ENCODE data around the gene TEX51. TPM values are rescaled to one million over a fixed set of nuclear protein-coding genes. Genes with fewer than 3 reads are reported as not detected.

The TEX51 gene
- total RNA-seq, 2 experiments from 2014 or later, result not detected

GRCh38 chr2:126862730-126863129 is 36.0 kb upstream of the TEX51 start:
- Histone ChIP-seq H3K4me2 (ENCODE audit: low read length) (no peak overlapping the region), H3K9me2 (ENCODE audit: insufficient read depth, low read length) (no peaks in the 10 kb centered on the region), H3K4me3 (ENCODE audit: low read depth, low read length, poor library complexity, severe bottlenecking) (no peak overlapping the region), H3K79me2 (ENCODE audit: insufficient read depth, low read depth, low read length) (no peaks in the 10 kb centered on the region), H3K27ac (ENCODE audit: low read depth, low read length, poor library complexity, severe bottlenecking) (no peak overlapping the region), H3K4me1 (ENCODE audit: insufficient read depth, low read length, poor library complexity, severe bottlenecking) (no peaks in the 10 kb centered on the region), H4K20me1 (ENCODE audit: insufficient read depth, low read length) (no peaks in the 10 kb centered on the region), H2AFZ (ENCODE audit: low read length) (no peak overlapping the region), H3K36me3 (ENCODE audit: insufficient read depth, low read length) (no peaks in the 10 kb centered on the region), H3K9me3 (ENCODE audit: low read length) (0 out of 2 replicates have a peak, but pooled peaks cover 4% of the 10 kb centered on the region)
- POLR2A ChIA-PET, result interaction anchor here (1.2 kb wide), 1 partner anchor 13 kb away, joined by 3 read pairs; no protein-coding TSS in a partner anchor
- BruUV-seq (replicated peaks), result no TSS peak
- intact Hi-C loops (cut with micrococcal nuclease; ENCODE audit: unreplicated experiment), result no loop called here
- no peak for DNase-seq (ENCODE audit: low spot score)
- TF ChIP-seq, protein P1, sequence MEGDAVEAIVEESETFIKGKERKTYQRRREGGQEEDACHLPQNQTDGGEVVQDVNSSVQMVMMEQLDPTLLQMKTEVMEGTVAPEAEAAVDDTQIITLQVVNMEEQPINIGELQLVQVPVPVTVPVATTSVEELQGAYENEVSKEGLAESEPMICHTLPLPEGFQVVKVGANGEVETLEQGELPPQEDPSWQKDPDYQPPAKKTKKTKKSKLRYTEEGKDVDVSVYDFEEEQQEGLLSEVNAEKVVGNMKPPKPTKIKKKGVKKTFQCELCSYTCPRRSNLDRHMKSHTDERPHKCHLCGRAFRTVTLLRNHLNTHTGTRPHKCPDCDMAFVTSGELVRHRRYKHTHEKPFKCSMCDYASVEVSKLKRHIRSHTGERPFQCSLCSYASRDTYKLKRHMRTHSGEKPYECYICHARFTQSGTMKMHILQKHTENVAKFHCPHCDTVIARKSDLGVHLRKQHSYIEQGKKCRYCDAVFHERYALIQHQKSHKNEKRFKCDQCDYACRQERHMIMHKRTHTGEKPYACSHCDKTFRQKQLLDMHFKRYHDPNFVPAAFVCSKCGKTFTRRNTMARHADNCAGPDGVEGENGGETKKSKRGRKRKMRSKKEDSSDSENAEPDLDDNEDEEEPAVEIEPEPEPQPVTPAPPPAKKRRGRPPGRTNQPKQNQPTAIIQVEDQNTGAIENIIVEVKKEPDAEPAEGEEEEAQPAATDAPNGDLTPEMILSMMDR (conservative IDR thresholded peaks at IDR 0.05; ENCODE audit: low read length), result no peak
- no peak for TF ChIP-seq EZH2phosphoT487 (IDR thresholded peaks at IDR 0.05; ENCODE audit: borderline replicate concordance, low read depth, low read length)
- CTCF ChIA-PET (ENCODE audit: unreplicated experiment), result no interaction called here

DNA sequence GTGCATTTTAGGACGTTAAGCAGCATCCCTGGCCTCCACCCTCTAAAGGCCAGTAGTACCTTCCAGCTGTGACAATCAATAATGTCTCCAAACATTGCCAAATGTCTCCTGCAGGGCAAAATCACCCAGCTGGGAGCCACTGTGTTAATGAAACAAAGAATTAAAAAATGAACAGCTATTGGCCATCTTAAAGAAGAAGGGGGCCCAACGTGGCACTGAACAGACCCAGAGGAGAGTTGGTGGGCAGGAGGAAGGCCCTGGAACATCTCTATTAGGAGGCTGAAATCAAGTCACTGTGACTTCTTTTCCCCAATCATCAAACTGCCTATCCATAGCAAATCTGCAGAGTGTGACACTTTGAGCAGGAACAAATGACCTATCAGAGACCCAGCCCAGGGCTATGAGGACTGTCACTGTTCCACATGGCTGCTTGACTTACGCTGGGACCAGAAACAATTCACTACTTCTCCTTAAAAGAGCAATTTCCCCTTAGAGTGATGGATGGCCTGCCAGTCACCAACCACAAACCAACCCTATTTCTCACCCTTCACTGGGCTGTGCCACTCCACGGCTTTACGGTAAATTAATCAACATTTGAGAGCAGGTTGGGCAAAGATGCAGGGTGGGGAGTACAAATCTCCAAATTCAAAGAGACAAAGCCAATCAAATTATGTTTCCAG is 35.2 kb upstream of the TEX51 start:
- no peak for TF ChIP-seq EZH2phosphoT487 (IDR thresholded peaks at IDR 0.05; ENCODE audit: borderline replicate concordance, low read depth, low read length)
- TF ChIP-seq, protein P1 (conservative IDR thresholded peaks at IDR 0.05; ENCODE audit: low read length), result no peak
- no peak overlapping the region for H3K4me3 ChIP-seq (ENCODE audit: low read depth, low read length, poor library complexity, severe bottlenecking)
- no peaks in the 10 kb centered on the region for H4K20me1 ChIP-seq (ENCODE audit: insufficient read depth, low read length)
- H3K79me2 ChIP-seq (ENCODE audit: insufficient read depth, low read depth, low read length), result no peaks in the 10 kb centered on the region
- BruUV-seq (replicated peaks), result no TSS peak
- ChIA-PET CTCF (ENCODE audit: unreplicated experiment) (no interaction called here), POLR2A (interaction anchor here (1.2 kb wide), 1 partner anchor 12 kb away, joined by 3 read pairs; no protein-coding TSS in a partner anchor)
- no peaks in the 10 kb centered on the region for H3K9me2 ChIP-seq (ENCODE audit: insufficient read depth, low read length)
- H3K4me1 ChIP-seq (ENCODE audit: insufficient read depth, low read length, poor library complexity, severe bottlenecking), result no peaks in the 10 kb centered on the region
- intact Hi-C loops (cut with micrococcal nuclease; ENCODE audit: unreplicated experiment), result no loop called here
- 0 out of 2 replicates have a peak, but pooled peaks cover 6% of the 10 kb centered on the region for H3K9me3 ChIP-seq (ENCODE audit: low read length)
- no peaks in the 10 kb centered on the region for H3K36me3 ChIP-seq (ENCODE audit: insufficient read depth, low read length)
- H3K4me2 ChIP-seq (ENCODE audit: low read length), result no peak overlapping the region
- no peak overlapping the region for H3K27ac ChIP-seq (ENCODE audit: low read depth, low read length, poor library complexity, severe bottlenecking)
- DNase-seq (ENCODE audit: low spot score), result peak; percentile 18
- H2AFZ ChIP-seq (ENCODE audit: low read length), result no peak overlapping the region

- H2AFZ ChIP-seq (ENCODE audit: low read length), result no peak overlapping the region
- H3K9me3 ChIP-seq (ENCODE audit: low read length), result 0 out of 2 replicates have a peak, but pooled peaks cover 6% of the 10 kb centered on the region
- ChIA-PET CTCF (ENCODE audit: unreplicated experiment) (no interaction called here), POLR2A (no interaction called here)
- H4K20me1 ChIP-seq (ENCODE audit: insufficient read depth, low read length), result no peaks in the 10 kb centered on the region
- intact Hi-C loops (cut with micrococcal nuclease; ENCODE audit: unreplicated experiment), result no loop called here
- H3K9me2 ChIP-seq (ENCODE audit: insufficient read depth, low read length), result no peaks in the 10 kb centered on the region
- H3K4me1 ChIP-seq (ENCODE audit: insufficient read depth, low read length, poor library complexity, severe bottlenecking), result no peaks in the 10 kb centered on the region
- no peaks in the 10 kb centered on the region for H3K36me3 ChIP-seq (ENCODE audit: insufficient read depth, low read length)
- H3K4me2 ChIP-seq (ENCODE audit: low read length), result no peak overlapping the region
- DNase-seq (ENCODE audit: low spot score), result peak; percentile 9
- no TSS peak for BruUV-seq (replicated peaks)
- TF ChIP-seq, protein P1 (conservative IDR thresholded peaks at IDR 0.05; ENCODE audit: low read length), result peak; percentile 61
- no peak for TF ChIP-seq EZH2phosphoT487 (IDR thresholded peaks at IDR 0.05; ENCODE audit: borderline replicate concordance, low read depth, low read length)
- no peak overlapping the region for H3K27ac ChIP-seq (ENCODE audit: low read depth, low read length, poor library complexity, severe bottlenecking)
- H3K4me3 ChIP-seq (ENCODE audit: low read depth, low read length, poor library complexity, severe bottlenecking), result no peak overlapping the region
- H3K79me2 ChIP-seq (ENCODE audit: insufficient read depth, low read depth, low read length), result no peaks in the 10 kb centered on the region
Observed at GRCh38 chr2:126864861-126865260, 33.8 kb upstream of the TEX51 start.

All from OCI-LY7 (cell line).